Subcutaneous adipose tissue (tissue), 4 donors: ENCODE results near the gene STMND1. TPM values are rescaled to one million over a fixed set of nuclear protein-coding genes. Genes with fewer than 3 reads are reported as not detected.

Experiments
- CTCF ChIP-seq: fragments of 450-650 bp; IDR thresholded peaks from one replicate; pipeline ENCODE4 v1.5.1; 2016; ENCODE audit warnings: low read depth, mild to moderate bottlenecking, control low read depth, antibody characterized with exemption, moderate library complexity
- total RNA-seq, 4 donors: library from RNA; depleted of rRNA; stranded (reverse); fragments of >200 nt; gene quantifications; one replicate each; pipeline ENCODE4 v1.1.0, GENCODE V29; 2016

The STMND1 gene
- total RNA-seq, 4 donors from 2014 or later: not detected

GRCh38 chr6:17088091-17088611 is 13.7 kb upstream of the STMND1 start:
- TF ChIP-seq CTCF: no peak

- no peak for TF ChIP-seq CTCF
Measured at GRCh38 chr6:17091122-17091521, 10.7 kb upstream of the STMND1 start.

GRCh38 chr6:17093686-17094085 is 8.2 kb upstream of the STMND1 start:
- TF ChIP-seq CTCF: no peak

- TF ChIP-seq CTCF: no peak
Measured at GRCh38 chr6:17096096-17096495, 5.8 kb upstream of the STMND1 start.

- TF ChIP-seq CTCF: no peak
Measured at GRCh38 chr6:17096652-17097051, 5.2 kb upstream of the STMND1 start.

GRCh38 chr6:17097982-17098381 is 3.9 kb upstream of the STMND1 start:
- no peak for TF ChIP-seq CTCF

GRCh38 chr6:17098538-17098937 is 3.3 kb upstream of the STMND1 start:
- no peak for TF ChIP-seq CTCF
